LHCN-M2 (cell line): Measurements from ENCODE around the gene ETHE1. TPM values are rescaled to one million over a fixed set of nuclear protein-coding genes. Genes with fewer than 3 reads are reported as not detected.
A peak's percentile ranks its signal among the peaks of the same experiment; 100 is the strongest.

Source experiments
- DNase-seq: peaks from one replicate; pipeline ENCODE4 v3.0.0-alpha.2; 2012; ENCODE audit warnings: low read depth
- polyA plus RNA-seq: library from polyadenylated mRNA; unstranded; fragments of >200 nt; gene quantifications from one replicate; pipeline ENCODE4 v1.2.1, GENCODE V29; 2012; ENCODE audit warnings: missing spikeins
- total RNA-seq: library from RNA; depleted of rRNA; stranded (reverse); fragments of >200 nt; gene quantifications from 2 replicates; pipeline ENCODE4 v1.2.3, GENCODE V29; 2014; rRNA removed

ETHE1 gene, protein sequence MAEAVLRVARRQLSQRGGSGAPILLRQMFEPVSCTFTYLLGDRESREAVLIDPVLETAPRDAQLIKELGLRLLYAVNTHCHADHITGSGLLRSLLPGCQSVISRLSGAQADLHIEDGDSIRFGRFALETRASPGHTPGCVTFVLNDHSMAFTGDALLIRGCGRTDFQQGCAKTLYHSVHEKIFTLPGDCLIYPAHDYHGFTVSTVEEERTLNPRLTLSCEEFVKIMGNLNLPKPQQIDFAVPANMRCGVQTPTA
- 40.0 and 40.8 TPM in 2 replicates for total RNA-seq
- polyA plus RNA-seq = 51.1 TPM

DNA sequence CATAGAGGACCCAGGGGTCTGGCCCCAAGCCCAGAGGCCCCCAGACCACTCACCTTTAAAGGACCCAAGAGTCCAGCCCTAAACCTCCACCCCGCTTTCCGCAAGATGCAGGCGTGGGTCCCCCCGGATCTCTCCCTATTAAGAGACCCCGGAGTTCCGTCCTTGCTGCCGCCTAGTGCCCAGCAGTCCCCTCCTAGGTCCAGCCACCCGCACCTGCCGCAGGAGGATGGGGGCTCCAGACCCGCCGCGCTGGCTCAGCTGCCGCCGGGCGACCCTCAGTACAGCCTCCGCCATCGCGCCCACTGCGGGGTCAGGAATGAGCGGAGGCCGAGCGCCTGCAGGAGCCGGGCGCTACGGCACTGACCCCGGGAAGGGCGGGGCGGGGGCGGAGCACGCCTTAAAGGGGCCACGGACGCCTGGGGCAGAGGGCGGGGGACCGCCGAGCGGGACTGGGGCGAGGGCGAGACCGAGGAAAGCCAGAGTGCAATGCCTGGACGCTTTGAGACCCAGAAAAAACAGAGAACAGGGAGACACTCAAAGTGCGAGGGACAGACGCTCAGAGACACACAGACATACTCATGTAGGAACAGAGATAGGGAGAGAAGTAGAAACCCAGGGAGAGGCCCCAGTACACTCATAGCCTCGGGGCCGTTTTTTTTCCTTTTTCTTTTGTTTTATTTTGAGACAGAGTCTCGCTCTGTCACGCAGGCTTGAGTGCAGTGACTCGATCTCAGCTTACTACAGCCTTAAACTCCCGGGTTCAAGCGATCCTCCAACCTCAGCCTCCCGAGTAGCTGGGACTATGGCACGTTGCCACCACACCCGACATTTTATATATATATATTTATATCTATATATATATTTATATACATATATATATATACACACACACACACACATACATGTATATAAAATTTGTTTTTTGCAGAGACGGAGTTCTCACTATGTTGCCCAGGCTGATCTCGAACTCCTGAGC is at the start of gene ETHE1:
TSS of gene ETHE1 (minus strand) at position 318 of the 976 bp plus-strand sequence. CDS start at position 294, 24 bp downstream.
- DNase-seq = peak; percentile 65

- DNase-seq = no peak
Measured at GRCh38 chr19:43575955-43576878, 49.2 kb upstream of the ETHE1 start.

DNA sequence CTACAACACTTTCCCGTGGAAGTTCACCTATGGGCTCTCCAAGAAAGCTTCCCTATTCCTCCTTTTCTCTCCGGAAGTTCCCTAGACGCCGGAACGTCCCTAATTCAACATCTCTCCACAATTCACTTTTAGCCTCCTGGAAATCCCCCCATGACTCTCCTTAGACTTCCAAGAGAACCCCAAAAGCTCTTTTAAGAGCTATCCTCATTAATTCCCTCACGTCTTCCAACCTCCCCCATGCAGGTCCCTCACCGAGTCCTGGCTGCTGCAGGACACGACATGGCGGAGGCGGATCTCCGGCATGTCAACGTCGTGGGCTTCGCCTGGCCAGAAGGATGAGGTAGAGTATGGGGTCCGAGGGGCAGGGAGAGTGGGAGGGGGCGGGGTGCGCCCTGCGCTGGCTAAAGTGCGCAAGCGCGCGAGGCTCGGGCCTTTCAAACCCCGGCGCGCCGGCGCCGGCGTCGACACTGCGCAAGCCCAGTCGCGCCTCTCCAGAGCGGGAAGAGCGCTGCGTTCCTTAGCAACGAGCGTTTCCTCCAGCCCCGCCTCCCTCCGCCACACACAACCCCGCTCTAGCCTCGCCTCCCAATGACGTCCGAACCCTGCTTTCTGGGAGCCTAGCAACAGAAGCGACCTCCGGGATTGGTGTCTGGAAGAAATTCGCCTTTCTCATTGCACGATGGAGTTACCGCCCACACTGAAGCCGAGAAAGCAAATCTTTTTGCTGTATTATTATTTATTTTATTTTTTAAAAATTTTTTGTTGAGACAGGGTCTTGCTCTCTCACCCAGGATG is 48.4 kb upstream of the ETHE1 start, which contains the start of the genes PINLYP and XRCC1:
TSS of gene PINLYP (plus strand) at position 646 of the 795 bp plus-strand sequence. CDS start 1,391 bp downstream, outside the sequence.
TSS of gene XRCC1 (minus strand) at position 372 of the 795 bp plus-strand sequence. CDS start at position 303, 69 bp downstream.
- peak; percentile 98 for DNase-seq

DNA sequence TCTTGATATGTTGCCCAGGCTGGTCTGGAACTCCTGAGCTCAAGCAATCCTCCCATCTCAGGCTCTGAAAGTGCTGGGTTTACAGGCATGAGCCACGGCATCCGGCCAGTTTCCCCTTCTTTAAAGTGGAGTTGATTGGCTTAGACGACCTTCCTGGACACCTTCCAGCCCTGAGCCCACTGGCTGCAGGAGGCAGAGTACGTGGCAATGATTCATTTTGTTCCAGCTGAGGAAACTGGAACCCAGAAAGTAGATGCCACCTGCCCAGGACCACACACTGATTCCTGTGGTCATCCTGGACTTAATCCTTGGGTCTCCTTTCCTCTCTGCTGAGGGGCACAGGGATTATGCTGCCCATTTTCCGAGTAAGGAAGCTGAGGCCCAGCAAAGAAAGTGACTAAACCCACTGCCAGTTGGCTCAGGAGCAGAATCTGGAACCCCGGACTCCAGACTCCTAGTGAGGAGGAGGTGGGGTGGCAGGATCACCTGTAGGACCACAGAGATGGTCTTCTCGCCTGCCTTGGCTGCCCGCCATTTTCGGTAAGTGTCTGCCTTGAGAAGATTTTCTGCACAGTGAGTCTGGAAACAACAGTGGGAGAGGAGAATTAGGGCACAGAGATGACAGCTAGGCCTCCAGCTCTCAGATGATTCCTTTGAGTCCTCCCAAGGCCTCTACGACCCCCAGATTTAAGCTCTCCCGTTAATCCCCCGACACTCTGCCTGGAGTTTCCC is 47.6 kb upstream of the ETHE1 start:
- DNase-seq = peak; percentile 53

GRCh38 chr19:43572171-43572588 is 45.2 kb upstream of the ETHE1 start:
- DNase-seq = no peak

GRCh38 chr19:43570174-43570791 is 43.3 kb upstream of the ETHE1 start:
- DNase-seq = no peak

DNA sequence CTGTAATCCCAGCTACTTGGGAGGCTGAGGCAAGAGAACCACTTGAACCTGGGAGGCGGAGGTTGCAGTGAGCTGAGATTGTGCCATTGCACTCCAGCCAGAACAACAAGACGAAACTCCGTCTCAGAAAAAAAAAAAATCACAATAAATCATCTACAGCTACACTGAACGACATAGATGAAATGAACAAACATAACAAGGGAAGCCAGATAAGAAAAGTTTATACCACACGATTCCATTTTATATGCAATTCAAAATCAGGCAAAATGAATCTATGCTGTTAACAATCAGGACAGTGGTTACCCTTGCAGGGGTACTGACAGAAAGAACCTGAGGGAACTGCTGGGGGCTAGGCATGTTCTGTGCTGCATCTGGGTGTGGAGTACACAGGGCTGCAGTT is 42.7 kb upstream of the ETHE1 start:
- no peak for DNase-seq

DNA sequence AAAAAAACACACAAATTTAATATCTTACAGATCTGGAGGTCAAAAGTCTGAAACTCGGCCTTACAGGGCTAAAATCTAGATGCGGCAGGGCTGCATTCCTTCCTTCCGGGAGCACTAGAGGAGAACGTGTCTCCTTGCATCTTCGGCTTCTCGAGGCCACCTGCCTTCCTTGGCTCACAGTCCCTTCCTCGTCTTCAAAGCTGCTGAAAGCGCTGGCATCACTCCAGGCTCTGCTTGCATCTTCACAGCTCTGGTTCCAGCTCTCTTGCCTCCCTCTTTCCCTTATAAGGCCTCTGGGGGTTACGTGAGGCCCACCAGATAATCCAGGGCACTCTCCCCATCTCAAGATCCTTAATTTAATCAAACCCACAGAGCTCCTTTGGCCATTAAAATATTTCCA is 37.8 kb upstream of the ETHE1 start:
- DNase-seq = no peak

DNA sequence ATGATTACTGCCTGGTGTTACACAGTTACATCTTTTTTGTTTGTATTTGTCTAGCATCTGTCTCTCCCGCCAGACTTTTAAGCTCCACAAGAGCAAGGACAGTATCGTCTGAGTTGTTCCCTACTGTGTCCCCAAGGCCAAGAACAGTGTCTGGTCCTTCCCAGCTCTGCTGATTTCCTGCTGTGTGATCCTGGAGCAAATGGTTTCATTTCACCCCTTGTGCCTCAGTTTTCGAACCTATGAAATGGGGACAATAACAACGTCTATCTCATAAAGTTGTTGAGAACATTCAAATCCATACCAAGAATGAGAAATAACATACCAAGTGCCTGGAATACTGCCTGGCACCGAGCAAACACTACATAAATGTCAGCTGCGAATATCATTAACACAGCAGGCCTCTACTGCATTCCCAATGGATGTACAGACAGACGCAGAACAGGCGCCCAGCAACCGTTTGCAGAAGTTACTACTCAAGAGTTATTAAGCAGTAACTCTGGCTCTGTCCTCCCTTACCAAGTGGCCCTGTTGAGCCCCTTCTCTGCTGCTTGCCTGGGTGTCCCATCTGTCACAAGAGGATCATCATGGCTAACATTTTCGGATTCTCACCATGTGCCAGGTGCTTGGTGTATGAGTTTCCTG is 36.9 kb upstream of the ETHE1 start:
- no peak for DNase-seq

GRCh38 chr19:43562698-43563241 is 35.8 kb upstream of the ETHE1 start:
- DNase-seq = peak; percentile 97

GRCh38 chr19:43562226-43562697 is 35.3 kb upstream of the ETHE1 start:
- no peak for DNase-seq

GRCh38 chr19:43561139-43561970 is 34.4 kb upstream of the ETHE1 start:
- DNase-seq = no peak

- peak; percentile 49 for DNase-seq
Measured at GRCh38 chr19:43560687-43561086, 33.7 kb upstream of the ETHE1 start.

- peak; percentile 66 for DNase-seq
Measured at GRCh38 chr19:43555185-43555770, 28.3 kb upstream of the ETHE1 start.

DNA sequence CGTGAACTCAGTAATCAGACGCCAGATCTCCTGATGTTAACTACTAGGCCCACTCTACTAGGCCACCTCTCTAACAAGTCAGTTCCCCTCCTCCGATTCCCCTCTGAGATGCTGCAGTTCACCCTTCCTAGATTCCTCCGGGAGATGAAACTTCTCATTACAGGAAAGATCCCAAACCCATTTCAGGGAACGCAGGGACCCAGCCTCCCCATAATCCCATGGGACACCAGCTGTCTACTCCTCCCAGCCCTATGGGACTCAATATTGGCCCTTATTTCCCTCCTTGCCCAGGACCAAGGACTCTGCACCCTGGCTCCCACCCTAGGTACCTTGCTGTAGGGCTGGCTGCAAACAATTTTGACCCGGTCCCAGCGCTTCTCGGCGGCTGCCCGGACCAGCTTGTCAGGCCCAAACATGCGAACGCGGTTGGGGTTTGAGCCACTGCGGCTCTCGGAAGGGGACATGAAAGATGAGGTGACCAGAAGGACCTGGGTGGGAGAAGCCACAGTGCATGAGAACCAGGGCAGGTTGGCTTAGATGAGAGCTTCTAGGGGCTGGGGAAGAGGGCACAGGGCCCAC is 27.4 kb upstream of the ETHE1 start:
- DNase-seq = no peak

DNA sequence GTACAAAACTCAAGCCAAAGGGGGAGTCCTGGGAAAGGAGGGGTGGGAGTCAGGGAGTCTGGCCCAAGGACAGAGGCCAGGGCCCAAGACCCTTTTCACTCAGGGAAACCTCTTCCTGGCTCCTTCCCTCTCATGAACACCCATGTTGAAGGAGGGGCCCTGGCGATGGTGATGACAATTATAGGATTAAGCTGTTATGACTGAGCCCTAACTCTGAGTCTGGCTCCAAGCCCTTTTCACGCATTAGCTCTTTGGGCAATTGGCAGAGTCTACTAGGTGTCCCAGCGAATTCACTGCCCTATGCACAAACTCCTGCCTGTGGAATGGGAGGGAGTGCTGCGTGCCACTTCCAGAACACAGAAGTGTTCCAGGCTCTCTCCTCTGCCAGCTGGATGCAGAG is 26.7 kb upstream of the ETHE1 start:
- DNase-seq = no peak
